ENCODE data around the gene SRGAP1. TPM values are rescaled to one million over a fixed set of nuclear protein-coding genes. Genes with fewer than 3 reads are reported as not detected.
"Not testable (repeated sequence)": the region's sequence is repeated elsewhere in the genome, so short reads cannot be mapped to it uniquely, and the experiment has no call there.

The SRGAP1 gene
- total RNA-seq, 1 experiment from 2014 or later: 28.3 TPM

- Mint-ChIP-seq H3K27me3 (ENCODE audit: unreplicated experiment) (no peaks in the 10 kb centered on the region), H3K27ac (ENCODE audit: unreplicated experiment) (no peak overlapping the region), H3K4me1 (ENCODE audit: low read depth, unreplicated experiment) (no peaks in the 10 kb centered on the region), H3K4me3 (ENCODE audit: low read depth, unreplicated experiment) (no peak overlapping the region), H3K36me3 (ENCODE audit: insufficient read depth, unreplicated experiment) (peaks cover 5% of the 10 kb centered on the region), H3K9me3 (ENCODE audit: low read depth, unreplicated experiment) (no peaks in the 10 kb centered on the region)
- no TSS peak for BruUV-seq (replicated peaks)
- CTCF ChIA-PET: no interaction called here
- no peak for DNase-seq
- no peak for TF ChIP-seq CTCF (IDR thresholded peaks at IDR 0.05; ENCODE audit: unreplicated experiment)
- intact Hi-C loops (cut with micrococcal nuclease; ENCODE audit: unreplicated experiment): no loop called here
These were observed 184.0 kb downstream of the SRGAP1 start for GRCh38 chr12:64028541-64028940.

- no peak for TF ChIP-seq CTCF (IDR thresholded peaks at IDR 0.05; ENCODE audit: unreplicated experiment)
These were observed 184.7 kb downstream of the SRGAP1 start for GRCh38 chr12:64029013-64029857.

GRCh38 chr12:64030155-64030554 lies 185.7 kb downstream of the SRGAP1 start:
- no peaks in the 10 kb centered on the region for H3K4me1 Mint-ChIP-seq (ENCODE audit: low read depth, unreplicated experiment)
- no peak overlapping the region for H3K4me3 Mint-ChIP-seq (ENCODE audit: low read depth, unreplicated experiment)
- H3K36me3 Mint-ChIP-seq (ENCODE audit: insufficient read depth, unreplicated experiment): peaks cover 5% of the 10 kb centered on the region
- peaks cover 3% of the 10 kb centered on the region for H3K9me3 Mint-ChIP-seq (ENCODE audit: low read depth, unreplicated experiment)
- no peak for DNase-seq
- CTCF ChIA-PET: no interaction called here
- no peak for TF ChIP-seq CTCF (IDR thresholded peaks at IDR 0.05; ENCODE audit: unreplicated experiment)
- no peaks in the 10 kb centered on the region for H3K27me3 Mint-ChIP-seq (ENCODE audit: unreplicated experiment)
- no peak overlapping the region for H3K27ac Mint-ChIP-seq (ENCODE audit: unreplicated experiment)
- BruUV-seq (replicated peaks): no TSS peak
- intact Hi-C loops (cut with micrococcal nuclease; ENCODE audit: unreplicated experiment): no loop called here

More at GRCh38 chr12:64029013-64029857, 184.7 kb downstream of the SRGAP1 start:
- intact Hi-C loops (cut with micrococcal nuclease; ENCODE audit: unreplicated experiment): no loop called here
- H3K27ac Mint-ChIP-seq (ENCODE audit: unreplicated experiment): no peak overlapping the region
- no peak overlapping the region for H3K4me3 Mint-ChIP-seq (ENCODE audit: low read depth, unreplicated experiment)
- CTCF ChIA-PET: no interaction called here
- DNase-seq: no peak
- no peaks in the 10 kb centered on the region for H3K4me1 Mint-ChIP-seq (ENCODE audit: low read depth, unreplicated experiment)
- BruUV-seq (replicated peaks): no TSS peak
- peaks cover 2% of the 10 kb centered on the region for H3K9me3 Mint-ChIP-seq (ENCODE audit: low read depth, unreplicated experiment)
- H3K36me3 Mint-ChIP-seq (ENCODE audit: insufficient read depth, unreplicated experiment): peaks cover 5% of the 10 kb centered on the region
- H3K27me3 Mint-ChIP-seq (ENCODE audit: unreplicated experiment): no peaks in the 10 kb centered on the region

- DNase-seq; H3K9me3 Mint-ChIP-seq (ENCODE audit: low read depth, unreplicated experiment); intact Hi-C loops (cut with micrococcal nuclease; ENCODE audit: unreplicated experiment); H3K36me3 Mint-ChIP-seq (ENCODE audit: insufficient read depth, unreplicated experiment); CTCF ChIA-PET; H3K4me3 Mint-ChIP-seq (ENCODE audit: low read depth, unreplicated experiment); H3K27me3 Mint-ChIP-seq (ENCODE audit: unreplicated experiment); H3K27ac Mint-ChIP-seq (ENCODE audit: unreplicated experiment); H3K4me1 Mint-ChIP-seq (ENCODE audit: low read depth, unreplicated experiment); BruUV-seq (replicated peaks): not testable (repeated sequence)
These were observed 189.6 kb downstream of the SRGAP1 start for GRCh38 chr12:64034056-64034455.

GRCh38 chr12:64034901-64035576 lies 190.5 kb downstream of the SRGAP1 start:
- DNase-seq: no peak
- Mint-ChIP-seq H3K4me3 (ENCODE audit: low read depth, unreplicated experiment) (no peak overlapping the region), H3K27ac (ENCODE audit: unreplicated experiment) (no peak overlapping the region), H3K27me3 (ENCODE audit: unreplicated experiment) (no peaks in the 10 kb centered on the region), H3K9me3 (ENCODE audit: low read depth, unreplicated experiment) (peaks cover 3% of the 10 kb centered on the region), H3K36me3 (ENCODE audit: insufficient read depth, unreplicated experiment) (no peaks in the 10 kb centered on the region), H3K4me1 (ENCODE audit: low read depth, unreplicated experiment) (peaks cover 7% of the 10 kb centered on the region)
- intact Hi-C loops (cut with micrococcal nuclease; ENCODE audit: unreplicated experiment): no loop called here
- BruUV-seq (replicated peaks): no TSS peak
- no peak for TF ChIP-seq CTCF (IDR thresholded peaks at IDR 0.05; ENCODE audit: unreplicated experiment)
- CTCF ChIA-PET: no interaction called here
